Medulla oblongata (tissue), 1 donor: ENCODE results near the gene AKR1C3.
"Not testable (repeated sequence)": the region's sequence is repeated elsewhere in the genome, so short reads cannot be mapped to it uniquely, and the experiment has no call there.

ENCODE experiments used
- DNase-seq: peaks from one replicate; pipeline ENCODE4 v3.0.0-alpha.2; 2015; ENCODE audit errors: extremely low spot score

AKR1C3 gene

GRCh38 chr10:5094265-5095205 is at the start of gene AKR1C3:
Gene AKR1C3 (plus strand): TSS chr10:5094414. CDS start chr10:5094445, 31 bp downstream.
- peak; percentile 61 for DNase-seq

GRCh38 chr10:5045095-5045494 is 49.1 kb upstream of the AKR1C3 start:
- no peak for DNase-seq

- DNase-seq, result no peak
Measured at GRCh38 chr10:5046410-5046809, 47.8 kb upstream of the AKR1C3 start.

DNA sequence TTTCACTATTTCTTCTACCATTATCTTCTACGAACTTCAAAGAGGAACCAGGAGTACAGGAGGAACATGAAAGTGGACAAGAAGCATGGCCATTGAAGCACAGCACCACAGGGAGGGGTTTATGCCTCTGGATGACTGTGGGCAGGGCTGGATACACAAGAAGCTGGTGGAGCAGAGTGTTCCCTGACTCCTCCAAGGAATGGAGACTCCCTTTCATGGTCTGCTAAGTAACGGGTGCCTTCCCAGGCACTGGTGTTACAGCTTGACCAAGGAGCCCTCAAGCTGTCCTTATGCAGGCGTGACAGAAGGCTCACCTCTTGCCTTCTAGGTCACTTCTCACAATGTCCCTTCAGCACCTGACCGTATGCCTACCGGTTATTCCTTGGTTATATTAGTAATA is 47.2 kb upstream of the AKR1C3 start:
- not testable (repeated sequence) for DNase-seq

GRCh38 chr10:5047912-5048628 is 46.1 kb upstream of the AKR1C3 start:
- DNase-seq, result no peak

DNA sequence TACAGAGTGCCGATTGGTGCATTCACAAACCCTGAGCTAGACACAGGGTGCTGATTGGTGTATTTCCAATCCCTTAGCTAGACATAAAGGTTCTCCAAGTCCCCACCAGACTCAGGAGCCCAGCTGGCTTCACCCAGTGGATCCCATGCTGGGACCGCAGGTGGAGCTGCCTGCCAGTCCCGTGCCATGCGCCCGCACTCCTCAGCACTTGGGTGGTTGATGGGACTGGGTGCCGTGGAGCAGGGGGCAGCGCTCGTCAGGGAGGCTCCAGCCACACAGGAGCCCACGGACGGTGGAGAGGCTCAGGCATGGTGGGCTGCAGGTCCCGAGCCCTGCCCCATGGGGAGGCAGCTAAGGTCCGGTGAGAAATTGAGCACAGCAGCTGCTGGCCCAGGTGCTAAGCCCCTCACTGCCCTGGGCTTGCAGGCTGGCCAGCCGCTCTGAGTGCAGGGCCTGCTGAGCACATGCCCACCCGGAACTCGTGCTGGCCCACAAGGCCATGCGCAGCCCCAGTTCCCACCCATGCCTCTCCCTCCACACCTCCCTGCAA is 41.2 kb upstream of the AKR1C3 start:
- not testable (repeated sequence) for DNase-seq

GRCh38 chr10:5054831-5055230 is 39.4 kb upstream of the AKR1C3 start:
- not testable (repeated sequence) for DNase-seq

DNA sequence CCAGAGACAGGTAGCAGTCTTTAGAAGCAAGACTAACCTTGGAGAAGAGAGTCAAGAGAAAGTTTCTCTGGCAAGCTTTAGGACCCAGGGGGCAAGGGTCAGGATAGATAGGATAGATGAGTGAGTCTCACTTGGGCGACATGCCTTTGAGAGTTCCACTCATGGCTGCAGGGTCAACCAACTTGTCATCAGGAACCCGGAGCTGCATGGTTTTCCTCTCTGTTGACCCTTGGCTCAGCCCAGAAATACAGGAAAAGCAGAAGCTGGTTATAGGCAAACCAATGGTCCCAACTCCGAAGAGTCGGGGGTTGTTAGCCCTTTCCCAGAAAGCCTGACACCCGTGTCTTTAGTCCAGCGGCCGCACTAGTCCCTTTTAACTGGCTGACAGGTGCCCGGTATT is 34.9 kb upstream of the AKR1C3 start:
- not testable (repeated sequence) for DNase-seq

GRCh38 chr10:5060791-5061190 is 33.4 kb upstream of the AKR1C3 start:
- not testable (repeated sequence) for DNase-seq

DNA sequence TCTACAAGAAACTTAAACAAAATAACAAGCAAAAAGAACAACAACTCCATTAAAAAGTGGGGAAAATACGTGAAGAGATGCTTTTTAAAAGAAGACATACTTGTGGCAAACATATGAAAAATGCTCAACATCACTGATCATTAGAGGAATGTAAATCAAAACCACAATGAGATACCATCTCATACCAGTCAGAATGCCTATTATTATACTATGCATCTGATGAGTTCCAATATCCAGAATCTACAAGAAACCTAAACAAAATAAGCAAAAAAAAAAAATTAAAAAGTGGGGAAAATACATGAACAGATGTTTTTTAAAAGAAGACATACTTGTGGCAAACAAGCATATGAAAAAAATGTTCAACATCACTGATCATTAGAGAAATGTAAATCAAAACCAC is 29.6 kb upstream of the AKR1C3 start:
- DNase-seq, result no peak

GRCh38 chr10:5068274-5068984 is 25.8 kb upstream of the AKR1C3 start:
- no peak for DNase-seq

- no peak for DNase-seq
Measured at GRCh38 chr10:5070648-5071410, 23.4 kb upstream of the AKR1C3 start.

GRCh38 chr10:5071411-5072198 is 22.6 kb upstream of the AKR1C3 start:
- peak; percentile 83 for DNase-seq

DNA sequence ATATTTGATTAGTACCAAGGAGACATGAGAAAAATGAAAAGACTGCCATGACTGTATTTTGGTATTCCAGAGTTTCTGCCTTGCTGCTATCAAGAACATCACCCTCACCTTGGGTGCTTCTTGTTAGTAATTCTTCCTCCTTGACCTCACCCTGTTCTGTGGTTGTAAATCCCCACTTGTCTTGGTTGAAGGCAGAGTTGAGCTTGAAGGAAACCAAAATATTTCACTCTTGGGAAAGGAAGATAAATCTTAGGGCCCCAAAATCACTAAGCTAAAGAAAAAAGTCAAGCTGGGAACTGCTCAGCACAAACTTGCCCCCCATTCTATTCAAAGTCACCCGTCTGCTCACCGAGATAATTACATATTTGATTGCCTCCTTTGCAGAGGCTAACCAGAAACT is 20.6 kb upstream of the AKR1C3 start:
- no peak for DNase-seq

DNA sequence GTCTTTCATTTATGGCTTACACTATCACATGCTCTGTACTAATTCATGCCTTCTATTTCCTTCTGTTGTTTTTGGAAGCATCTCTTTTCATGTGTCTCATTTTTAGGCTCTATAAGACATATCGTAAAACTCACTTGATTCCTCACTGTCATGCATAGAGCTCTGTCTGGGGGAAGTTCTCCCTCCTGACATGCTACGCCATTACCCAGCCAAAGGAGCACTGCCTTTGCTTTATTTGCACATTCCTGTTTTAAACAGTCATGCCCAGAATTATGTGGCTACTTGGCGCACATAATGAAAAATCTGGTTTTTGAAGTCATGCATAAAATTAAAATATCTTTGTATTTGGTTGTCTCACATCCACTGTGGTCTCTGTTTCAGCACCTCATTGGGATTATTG is 17.6 kb upstream of the AKR1C3 start:
- DNase-seq, result no peak

- no peak for DNase-seq
Measured at GRCh38 chr10:5078547-5079180, 15.6 kb upstream of the AKR1C3 start.

DNA sequence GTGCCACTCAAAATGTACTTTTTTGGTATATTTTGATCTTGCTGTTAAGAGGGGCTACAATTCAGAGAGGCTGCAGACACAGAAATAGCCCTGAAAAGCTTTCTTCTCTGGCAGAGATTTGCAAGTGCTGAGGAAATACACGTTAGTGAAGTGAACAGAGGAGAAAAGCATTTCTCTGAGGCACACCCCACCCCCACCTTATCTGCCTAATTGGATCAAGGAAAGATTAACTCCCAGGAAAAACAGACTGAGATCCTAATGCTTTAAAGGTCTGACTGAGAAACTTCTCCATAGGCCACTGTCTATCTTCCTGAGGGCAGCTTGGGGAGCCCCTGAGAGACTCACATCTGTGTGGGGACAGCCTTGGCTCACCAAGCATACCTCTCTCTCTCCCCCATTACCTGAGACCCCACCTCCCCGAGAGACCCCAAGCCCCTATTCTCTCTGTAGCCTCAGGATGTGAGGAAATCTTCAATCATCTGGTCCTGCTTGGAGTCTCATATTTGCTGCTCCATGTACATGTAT is 14.8 kb upstream of the AKR1C3 start:
- DNase-seq, result no peak

- DNase-seq, result no peak
Measured at GRCh38 chr10:5079836-5080235, 14.4 kb upstream of the AKR1C3 start.

DNA sequence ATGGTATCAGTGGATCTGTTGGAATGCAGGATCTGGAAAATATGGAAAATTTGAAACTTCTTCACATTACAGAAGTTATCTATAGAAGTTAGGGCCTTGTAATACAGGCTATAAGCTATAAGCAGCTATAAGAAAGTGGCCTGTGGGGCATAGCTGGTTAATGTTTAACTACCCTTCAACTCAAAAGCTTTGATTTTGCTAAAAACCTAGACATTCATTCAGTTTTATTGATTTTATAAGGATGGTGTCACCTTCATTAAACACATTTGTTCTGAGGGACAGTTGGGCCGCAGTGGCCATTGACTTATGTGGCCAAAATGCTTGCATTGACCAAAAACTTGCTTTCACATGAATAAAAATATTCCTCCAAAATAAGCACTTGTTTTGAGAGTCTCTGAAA is 13.1 kb upstream of the AKR1C3 start:
- DNase-seq, result no peak
